ENCODE data around the gene TMEM101.

The TMEM101 gene

DNA sequence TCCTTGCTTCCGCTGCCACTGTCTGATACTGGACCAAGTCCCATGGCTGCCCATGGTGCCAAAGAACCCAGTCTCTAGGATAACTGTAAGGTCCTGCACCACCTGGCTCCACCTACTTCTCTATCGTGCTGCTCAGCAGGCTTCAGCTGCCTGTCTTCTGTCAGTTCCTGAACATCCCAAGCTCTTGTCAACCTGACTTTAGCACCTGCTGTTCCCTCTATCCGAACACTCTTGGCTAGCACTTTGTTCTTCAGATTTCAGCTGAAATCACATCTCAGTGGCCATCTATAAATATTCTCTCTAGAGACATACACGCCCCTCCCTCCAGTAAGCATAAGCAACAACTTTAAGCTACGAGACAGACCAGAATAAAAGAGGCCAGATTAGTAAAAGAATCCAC, 15.0 kb upstream of the TMEM101 start:
- no peak overlapping the region for H2AFZ ChIP-seq (ENCODE audit: low read length)
- peaks cover 29% of the 10 kb centered on the region; the same call in 1 of the 2 replicates for H3K36me3 ChIP-seq (ENCODE audit: insufficient read depth, low read length)
- no peaks in the 10 kb centered on the region for H3K9me3 ChIP-seq (ENCODE audit: insufficient read depth, low read depth, low read length)
- H3K4me2 ChIP-seq (ENCODE audit: low read depth, low read length, poor library complexity, severe bottlenecking), result no peak overlapping the region
- H3K27me3 ChIP-seq (ENCODE audit: insufficient read depth, low read length, poor library complexity, severe bottlenecking), result no peaks in the 10 kb centered on the region
- H3F3A ChIP-seq (ENCODE audit: low read depth), result no peaks in the 10 kb centered on the region
- H3K4me1 ChIP-seq (ENCODE audit: insufficient read depth, low read length, poor library complexity, severe bottlenecking), result no peaks in the 10 kb centered on the region
- no peak overlapping the region for H3K9ac ChIP-seq (ENCODE audit: low read depth, low read length, poor library complexity, severe bottlenecking)
- H3K9me2 ChIP-seq (replicated peaks; ENCODE audit: low read depth, low read length), result no peaks in the 10 kb centered on the region
- no peaks in the 10 kb centered on the region for H3K79me2 ChIP-seq (ENCODE audit: insufficient read depth, low read length)
- TF ChIP-seq, protein P1, sequence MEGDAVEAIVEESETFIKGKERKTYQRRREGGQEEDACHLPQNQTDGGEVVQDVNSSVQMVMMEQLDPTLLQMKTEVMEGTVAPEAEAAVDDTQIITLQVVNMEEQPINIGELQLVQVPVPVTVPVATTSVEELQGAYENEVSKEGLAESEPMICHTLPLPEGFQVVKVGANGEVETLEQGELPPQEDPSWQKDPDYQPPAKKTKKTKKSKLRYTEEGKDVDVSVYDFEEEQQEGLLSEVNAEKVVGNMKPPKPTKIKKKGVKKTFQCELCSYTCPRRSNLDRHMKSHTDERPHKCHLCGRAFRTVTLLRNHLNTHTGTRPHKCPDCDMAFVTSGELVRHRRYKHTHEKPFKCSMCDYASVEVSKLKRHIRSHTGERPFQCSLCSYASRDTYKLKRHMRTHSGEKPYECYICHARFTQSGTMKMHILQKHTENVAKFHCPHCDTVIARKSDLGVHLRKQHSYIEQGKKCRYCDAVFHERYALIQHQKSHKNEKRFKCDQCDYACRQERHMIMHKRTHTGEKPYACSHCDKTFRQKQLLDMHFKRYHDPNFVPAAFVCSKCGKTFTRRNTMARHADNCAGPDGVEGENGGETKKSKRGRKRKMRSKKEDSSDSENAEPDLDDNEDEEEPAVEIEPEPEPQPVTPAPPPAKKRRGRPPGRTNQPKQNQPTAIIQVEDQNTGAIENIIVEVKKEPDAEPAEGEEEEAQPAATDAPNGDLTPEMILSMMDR (conservative IDR thresholded peaks at IDR 0.05; ENCODE audit: low read length), result no peak
- H4K20me1 ChIP-seq (ENCODE audit: insufficient read depth, low read length, poor library complexity, severe bottlenecking), result no peaks in the 10 kb centered on the region
- no peak overlapping the region for H3K4me3 ChIP-seq (ENCODE audit: low read length, poor library complexity, severe bottlenecking)

DNA sequence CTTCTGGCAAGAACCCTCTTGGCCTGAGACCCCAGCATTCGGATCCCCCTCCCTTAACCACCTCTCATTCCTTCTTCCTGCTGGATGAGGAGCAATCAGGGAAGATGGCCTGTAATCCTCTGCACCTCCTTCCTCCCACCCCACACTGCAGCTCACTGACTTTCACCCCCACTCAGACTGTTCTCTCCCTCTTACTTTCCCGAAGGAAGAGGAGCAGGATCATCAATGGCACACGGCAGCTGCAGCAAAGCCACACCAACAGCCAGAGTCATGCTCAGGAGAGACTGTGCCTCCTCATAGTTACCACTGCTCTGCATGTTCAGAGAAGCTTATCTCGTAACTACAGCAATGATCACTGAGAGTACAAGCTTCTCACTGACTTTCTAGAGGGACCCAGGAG, 10.1 kb upstream of the TMEM101 start:
- TF ChIP-seq EZH2phosphoT487 (IDR thresholded peaks at IDR 0.05; ENCODE audit: borderline replicate concordance), result no peak
- no peaks in the 10 kb centered on the region for H4K20me1 ChIP-seq (ENCODE audit: insufficient read depth, low read length, poor library complexity, severe bottlenecking)
- no peaks in the 10 kb centered on the region for H3K36me3 ChIP-seq (ENCODE audit: insufficient read depth, low read length)
- H3K27me3 ChIP-seq (ENCODE audit: insufficient read depth, low read length, poor library complexity, severe bottlenecking), result no peaks in the 10 kb centered on the region
- no peak overlapping the region for H2AFZ ChIP-seq (ENCODE audit: low read length)
- H3K9me2 ChIP-seq (replicated peaks; ENCODE audit: low read depth, low read length), result no peaks in the 10 kb centered on the region
- no peak overlapping the region for H3K9ac ChIP-seq (ENCODE audit: low read depth, low read length, poor library complexity, severe bottlenecking)
- H3K79me2 ChIP-seq (ENCODE audit: insufficient read depth, low read length), result no peaks in the 10 kb centered on the region
- H3K9me3 ChIP-seq (ENCODE audit: insufficient read depth, low read depth, low read length), result no peaks in the 10 kb centered on the region
- no peaks in the 10 kb centered on the region for H3K4me1 ChIP-seq (ENCODE audit: insufficient read depth, low read length, poor library complexity, severe bottlenecking)
- H3K4me2 ChIP-seq (ENCODE audit: low read depth, low read length, poor library complexity, severe bottlenecking), result no peak overlapping the region
- H3K4me3 ChIP-seq (ENCODE audit: low read length, poor library complexity, severe bottlenecking), result no peak overlapping the region
- no peaks in the 10 kb centered on the region for H3F3A ChIP-seq (ENCODE audit: low read depth)

DNA sequence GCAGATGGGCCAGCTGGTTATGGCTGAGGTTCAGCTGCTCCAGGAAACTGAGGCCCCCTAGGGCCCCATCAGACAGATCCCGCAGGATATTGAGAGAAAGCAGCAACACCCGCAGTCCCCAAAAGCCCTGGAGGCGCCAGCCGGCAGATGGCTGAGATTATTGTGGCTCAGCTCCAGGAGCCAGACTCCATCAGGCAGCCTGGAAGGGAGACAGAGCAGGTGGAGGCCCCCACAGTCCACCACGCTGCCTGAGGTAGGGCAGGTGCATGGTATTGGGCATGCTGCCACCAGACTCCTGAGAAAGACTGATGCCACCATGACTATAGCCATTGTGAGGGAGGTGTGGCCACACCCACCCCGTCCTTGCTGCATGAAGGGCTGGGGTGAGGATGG, 9.5 kb upstream of the TMEM101 start:
- no peaks in the 10 kb centered on the region for H3K4me1 ChIP-seq (ENCODE audit: insufficient read depth, low read length, poor library complexity, severe bottlenecking)
- H3K9ac ChIP-seq (ENCODE audit: low read depth, low read length, poor library complexity, severe bottlenecking), result no peak overlapping the region
- no peaks in the 10 kb centered on the region for H4K20me1 ChIP-seq (ENCODE audit: insufficient read depth, low read length, poor library complexity, severe bottlenecking)
- TF ChIP-seq, protein P1 (conservative IDR thresholded peaks at IDR 0.05; ENCODE audit: low read length), result no peak
- no peak for TF ChIP-seq EZH2phosphoT487 (IDR thresholded peaks at IDR 0.05; ENCODE audit: borderline replicate concordance)
- no peaks in the 10 kb centered on the region for H3K27me3 ChIP-seq (ENCODE audit: insufficient read depth, low read length, poor library complexity, severe bottlenecking)
- no peaks in the 10 kb centered on the region for H3K36me3 ChIP-seq (ENCODE audit: insufficient read depth, low read length)
- H3K4me2 ChIP-seq (ENCODE audit: low read depth, low read length, poor library complexity, severe bottlenecking), result no peak overlapping the region
- H2AFZ ChIP-seq (ENCODE audit: low read length), result no peak overlapping the region
- H3K4me3 ChIP-seq (ENCODE audit: low read length, poor library complexity, severe bottlenecking), result no peak overlapping the region
- H3F3A ChIP-seq (ENCODE audit: low read depth), result no peaks in the 10 kb centered on the region
- no peaks in the 10 kb centered on the region for H3K9me2 ChIP-seq (replicated peaks; ENCODE audit: low read depth, low read length)
- no peaks in the 10 kb centered on the region for H3K79me2 ChIP-seq (ENCODE audit: insufficient read depth, low read length)
- no peaks in the 10 kb centered on the region for H3K9me3 ChIP-seq (ENCODE audit: insufficient read depth, low read depth, low read length)

DNA sequence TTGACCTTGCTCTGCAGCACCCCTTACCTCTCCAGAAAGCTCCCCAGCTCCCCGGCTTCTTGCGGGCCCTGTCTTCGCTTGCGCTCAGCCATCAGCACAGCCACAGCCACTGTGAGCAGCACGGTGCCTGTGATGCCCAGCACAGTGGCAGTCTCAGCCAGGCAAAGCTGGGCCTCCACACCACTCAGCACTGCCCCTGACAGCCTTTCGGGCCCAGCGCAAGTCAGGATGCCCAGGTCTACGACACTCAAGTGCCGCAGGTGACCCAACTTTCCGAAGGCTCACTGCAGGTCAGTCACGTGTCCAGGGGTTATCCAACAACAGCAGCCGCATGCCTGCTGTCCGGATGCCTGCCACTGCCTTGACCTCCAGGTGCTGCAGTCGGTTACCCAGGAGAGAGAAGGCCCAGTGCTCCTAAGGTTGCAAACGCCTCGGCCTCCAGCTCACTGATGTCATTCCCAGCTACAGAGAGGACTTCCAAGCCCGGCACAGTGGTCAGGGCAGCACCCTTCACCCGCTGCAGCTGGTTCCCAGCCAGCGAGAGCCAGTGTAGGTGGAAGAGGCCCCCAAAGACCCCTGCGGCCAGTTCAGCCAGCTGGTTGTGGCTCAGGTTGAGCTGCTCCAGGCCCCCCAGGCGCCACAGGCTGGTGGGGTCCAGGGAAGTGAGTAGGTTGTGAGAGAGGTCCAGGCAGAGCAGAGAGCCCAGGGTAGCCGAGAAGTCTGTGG, 8.9 kb upstream of the TMEM101 start:
- no peaks in the 10 kb centered on the region for H3K79me2 ChIP-seq (ENCODE audit: insufficient read depth, low read length)
- no peaks in the 10 kb centered on the region for H3K4me1 ChIP-seq (ENCODE audit: insufficient read depth, low read length, poor library complexity, severe bottlenecking)
- no peaks in the 10 kb centered on the region for H3K27me3 ChIP-seq (ENCODE audit: insufficient read depth, low read length, poor library complexity, severe bottlenecking)
- TF ChIP-seq, protein P1 (conservative IDR thresholded peaks at IDR 0.05; ENCODE audit: low read length), result no peak
- no peak for TF ChIP-seq EZH2phosphoT487 (IDR thresholded peaks at IDR 0.05; ENCODE audit: borderline replicate concordance)
- H4K20me1 ChIP-seq (ENCODE audit: insufficient read depth, low read length, poor library complexity, severe bottlenecking), result no peaks in the 10 kb centered on the region
- no peak overlapping the region for H3K4me3 ChIP-seq (ENCODE audit: low read length, poor library complexity, severe bottlenecking)
- H3K9me3 ChIP-seq (ENCODE audit: insufficient read depth, low read depth, low read length), result no peaks in the 10 kb centered on the region
- H3K4me2 ChIP-seq (ENCODE audit: low read depth, low read length, poor library complexity, severe bottlenecking), result no peak overlapping the region
- no peak overlapping the region for H3K9ac ChIP-seq (ENCODE audit: low read depth, low read length, poor library complexity, severe bottlenecking)
- no peaks in the 10 kb centered on the region for H3F3A ChIP-seq (ENCODE audit: low read depth)
- H3K36me3 ChIP-seq (ENCODE audit: insufficient read depth, low read length), result no peaks in the 10 kb centered on the region
- H2AFZ ChIP-seq (ENCODE audit: low read length), result no peak overlapping the region
- no peaks in the 10 kb centered on the region for H3K9me2 ChIP-seq (replicated peaks; ENCODE audit: low read depth, low read length)
